ENCODE results near the gene SUPT3H. TPM values are rescaled to one million over a fixed set of nuclear protein-coding genes. Genes with fewer than 3 reads are reported as not detected.

The SUPT3H gene
- total RNA-seq, 1 donor from 2014 or later: 23.2 TPM

- Mint-ChIP-seq H3K4me3 (no peak overlapping the region), H3K27me3 (ENCODE audit: low read depth) (no peaks in the 10 kb centered on the region), H3K4me1 (no peaks in the 10 kb centered on the region), H3K27ac (no peak overlapping the region), H3K9me3 (peaks cover 56% of the 10 kb centered on the region), H3K36me3 (peaks cover 31% of the 10 kb centered on the region)
- no peak for TF ChIP-seq CTCF (IDR thresholded peaks at IDR 0.05; ENCODE audit: unreplicated experiment)
- no peak for DNase-seq (ENCODE audit: low spot score in 2 of 2, unreplicated experiment in 2 of 2)
Observed at GRCh38 chr6:45009576-45009975, 368.2 kb downstream of the SUPT3H start.

- Mint-ChIP-seq H3K27ac (no peak overlapping the region), H3K4me3 (no peak overlapping the region), H3K4me1 (no peaks in the 10 kb centered on the region), H3K9me3 (peaks cover 45% of the 10 kb centered on the region), H3K36me3 (peaks cover 15% of the 10 kb centered on the region), H3K27me3 (ENCODE audit: low read depth) (no peaks in the 10 kb centered on the region)
- no peak for DNase-seq (ENCODE audit: low spot score in 2 of 2, unreplicated experiment in 2 of 2)
- TF ChIP-seq CTCF (IDR thresholded peaks at IDR 0.05; ENCODE audit: unreplicated experiment): no peak
Observed at GRCh38 chr6:45006893-45007292, 370.8 kb downstream of the SUPT3H start.

- TF ChIP-seq CTCF (IDR thresholded peaks at IDR 0.05; ENCODE audit: unreplicated experiment): no peak
- Mint-ChIP-seq H3K4me3 (no peak overlapping the region), H3K27ac (no peak overlapping the region), H3K27me3 (ENCODE audit: low read depth) (no peaks in the 10 kb centered on the region), H3K36me3 (peaks cover 8% of the 10 kb centered on the region), H3K9me3 (peaks cover 23% of the 10 kb centered on the region), H3K4me1 (no peaks in the 10 kb centered on the region)
- no peak for DNase-seq (ENCODE audit: low spot score in 2 of 2, unreplicated experiment in 2 of 2)
Observed at GRCh38 chr6:45003961-45004360, 373.8 kb downstream of the SUPT3H start.

GRCh38 chr6:45003387-45003786, 374.3 kb downstream of the SUPT3H start:
- Mint-ChIP-seq H3K4me1 (no peaks in the 10 kb centered on the region), H3K36me3 (peaks cover 8% of the 10 kb centered on the region), H3K4me3 (no peak overlapping the region), H3K27ac (no peak overlapping the region), H3K9me3 (peaks cover 22% of the 10 kb centered on the region), H3K27me3 (ENCODE audit: low read depth) (no peaks in the 10 kb centered on the region)
- no peak for DNase-seq (ENCODE audit: low spot score in 2 of 2, unreplicated experiment in 2 of 2)
- no peak for TF ChIP-seq CTCF (IDR thresholded peaks at IDR 0.05; ENCODE audit: unreplicated experiment)

- TF ChIP-seq CTCF (IDR thresholded peaks at IDR 0.05; ENCODE audit: unreplicated experiment): no peak
- DNase-seq (ENCODE audit: low spot score in 2 of 2, unreplicated experiment in 2 of 2): no peak
- H3K27ac Mint-ChIP-seq: no peak overlapping the region
- H3K4me3 Mint-ChIP-seq: no peak overlapping the region
- no peaks in the 10 kb centered on the region for H3K27me3 Mint-ChIP-seq (ENCODE audit: low read depth)
- peaks cover 17% of the 10 kb centered on the region for H3K9me3 Mint-ChIP-seq
- H3K36me3 Mint-ChIP-seq: peaks cover 8% of the 10 kb centered on the region
- no peaks in the 10 kb centered on the region for H3K4me1 Mint-ChIP-seq
Observed at GRCh38 chr6:45002390-45003105, 375.2 kb downstream of the SUPT3H start.
